HG02678 (cell line): ENCODE results near the gene PRR33.

Experiments used
- ATAC-seq: cut with Tn5 transposase; IDR thresholded peaks from one replicate; pipeline ENCODE4 v1.9.1; 2021; ENCODE audit warnings: mild to moderate bottlenecking, moderate library complexity; ENCODE audit not compliant: unreplicated experiment

PRR33 gene

GRCh38 chr11:1839204-1839923 is 52.3 kb downstream of the PRR33 start:
- ATAC-seq = no peak

GRCh38 chr11:1838426-1839144 is 53.1 kb downstream of the PRR33 start, which contains the start of gene TNNI2:
Gene TNNI2 (plus strand): TSS chr11:1838981. CDS start chr11:1839697, 716 bp downstream.
- ATAC-seq = no peak
